Fibroblast of the aortic adventitia (primary cell): ENCODE results near the gene DHRSX. TPM values are rescaled to one million over a fixed set of nuclear protein-coding genes. Genes with fewer than 3 reads are reported as not detected.

Source experiments
- DNase-seq: peaks from one replicate; pipeline ENCODE4 v3.0.0-alpha.2; 2010; ENCODE audit warnings: low read depth
- H3K4me3 ChIP-seq: 2 replicates; pipeline ENCODE4 v1.5.1; 2011; ENCODE audit warnings: low read depth, mild to moderate bottlenecking, control low read depth, low read length, moderate library complexity
- total RNA-seq: library from RNA; depleted of rRNA; stranded (reverse); fragments of >200 nt; gene quantifications from 2 replicates; pipeline ENCODE4 v1.2.3, GENCODE V29; 2012; ENCODE audit warnings: low replicate concordance
- TF ChIP-seq, protein P1 (sequence below): IDR thresholded peaks from 2 replicates; pipeline ENCODE4 v1.5.1; 2011; ENCODE audit warnings: mild to moderate bottlenecking, low read length, control low read depth, inconsistent platforms; ENCODE audit not compliant: insufficient read depth

The DHRSX gene
- total RNA-seq, 1 donor = 17.5 TPM

DNA sequence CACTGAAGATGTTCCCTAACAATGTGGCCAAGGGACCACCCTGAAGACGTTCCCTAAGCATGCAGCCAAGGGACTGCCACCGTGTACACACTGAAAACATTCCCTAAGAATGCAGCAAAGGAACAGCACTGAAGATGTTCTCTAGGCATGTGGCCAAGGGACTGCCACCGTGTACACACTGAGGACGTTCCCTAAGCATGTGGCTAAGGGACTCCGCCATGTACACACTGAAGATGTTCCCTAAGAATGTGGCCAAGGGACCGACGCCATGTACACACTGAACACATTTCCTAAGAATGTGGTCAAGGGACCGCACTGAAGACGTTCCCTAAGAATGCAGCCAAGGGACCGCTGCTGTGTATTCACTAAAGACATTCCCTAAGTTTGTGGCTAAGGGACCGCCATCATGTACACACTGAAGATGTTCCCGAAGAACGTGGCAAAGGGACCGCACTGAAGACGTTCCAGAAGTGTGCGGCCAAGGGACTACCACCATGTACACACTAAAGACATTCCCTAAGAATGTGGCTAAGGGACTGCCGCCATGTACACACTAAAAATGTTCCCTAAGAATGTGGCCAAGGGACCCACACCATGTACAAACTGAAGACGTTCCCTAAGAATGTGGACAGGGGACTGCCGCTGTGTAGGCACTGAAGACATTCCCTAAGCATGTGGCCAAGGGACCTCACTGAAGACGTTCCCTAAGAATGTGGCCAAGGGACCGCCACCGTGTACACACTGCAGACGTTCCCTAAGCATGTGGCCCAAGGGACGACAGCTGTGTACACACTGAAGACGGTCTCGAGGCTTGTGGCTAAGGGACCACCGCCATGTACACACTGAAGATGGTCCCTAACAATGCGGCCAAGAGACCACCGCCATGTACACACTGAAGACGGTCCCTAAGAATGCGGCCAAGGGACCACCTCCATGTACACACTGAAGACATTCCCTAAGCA, 54.8 kb downstream of the DHRSX start:
- TF ChIP-seq, protein P1, sequence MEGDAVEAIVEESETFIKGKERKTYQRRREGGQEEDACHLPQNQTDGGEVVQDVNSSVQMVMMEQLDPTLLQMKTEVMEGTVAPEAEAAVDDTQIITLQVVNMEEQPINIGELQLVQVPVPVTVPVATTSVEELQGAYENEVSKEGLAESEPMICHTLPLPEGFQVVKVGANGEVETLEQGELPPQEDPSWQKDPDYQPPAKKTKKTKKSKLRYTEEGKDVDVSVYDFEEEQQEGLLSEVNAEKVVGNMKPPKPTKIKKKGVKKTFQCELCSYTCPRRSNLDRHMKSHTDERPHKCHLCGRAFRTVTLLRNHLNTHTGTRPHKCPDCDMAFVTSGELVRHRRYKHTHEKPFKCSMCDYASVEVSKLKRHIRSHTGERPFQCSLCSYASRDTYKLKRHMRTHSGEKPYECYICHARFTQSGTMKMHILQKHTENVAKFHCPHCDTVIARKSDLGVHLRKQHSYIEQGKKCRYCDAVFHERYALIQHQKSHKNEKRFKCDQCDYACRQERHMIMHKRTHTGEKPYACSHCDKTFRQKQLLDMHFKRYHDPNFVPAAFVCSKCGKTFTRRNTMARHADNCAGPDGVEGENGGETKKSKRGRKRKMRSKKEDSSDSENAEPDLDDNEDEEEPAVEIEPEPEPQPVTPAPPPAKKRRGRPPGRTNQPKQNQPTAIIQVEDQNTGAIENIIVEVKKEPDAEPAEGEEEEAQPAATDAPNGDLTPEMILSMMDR = no peak
- no peak for DNase-seq

DNA sequence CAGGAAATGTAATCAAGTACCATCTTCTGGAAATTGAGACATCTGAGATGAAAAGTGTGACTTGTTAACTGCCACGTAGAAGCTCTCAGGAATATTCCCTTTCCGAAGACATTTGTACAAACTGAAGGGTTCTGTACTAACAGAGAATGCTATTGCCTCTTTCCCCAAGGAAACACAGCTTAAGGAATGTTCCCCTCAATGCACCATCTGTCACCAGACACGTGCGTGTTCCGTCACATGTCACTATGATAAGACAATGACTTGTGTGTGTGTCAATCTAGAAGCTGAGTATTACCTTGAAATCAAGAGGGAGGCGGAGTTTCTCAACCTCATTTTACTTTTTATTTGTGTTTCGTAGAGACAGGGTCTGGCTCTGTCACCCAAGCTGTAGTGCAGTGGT, 58.1 kb downstream of the DHRSX start:
- DNase-seq = no peak
- TF ChIP-seq, protein P1 = no peak
- no peak overlapping the region for H3K4me3 ChIP-seq

More for the DNA sequence above, 54.8 kb downstream of the DHRSX start:
- no peak overlapping the region for H3K4me3 ChIP-seq

DNA sequence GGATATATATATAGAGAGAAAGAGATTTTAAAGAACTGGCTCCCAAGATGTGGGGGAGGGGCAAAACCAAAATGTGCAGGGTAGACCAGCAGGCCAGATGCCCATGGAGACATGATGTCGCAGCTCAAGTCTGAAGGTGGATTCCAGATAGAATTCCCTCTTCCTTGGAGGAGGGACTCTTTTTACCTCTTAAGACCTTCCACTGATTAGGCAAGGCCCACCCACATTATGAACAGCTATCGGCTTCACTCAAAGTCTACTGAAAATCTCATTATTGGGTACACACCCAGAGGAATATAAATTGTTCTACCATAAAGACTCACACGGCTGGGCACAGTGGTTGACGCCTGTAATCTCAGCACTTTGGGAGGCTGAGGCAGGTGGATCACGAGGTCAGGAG, 59.3 kb downstream of the DHRSX start:
- H3K4me3 ChIP-seq = no peak overlapping the region
- TF ChIP-seq, protein P1 = no peak

DNA sequence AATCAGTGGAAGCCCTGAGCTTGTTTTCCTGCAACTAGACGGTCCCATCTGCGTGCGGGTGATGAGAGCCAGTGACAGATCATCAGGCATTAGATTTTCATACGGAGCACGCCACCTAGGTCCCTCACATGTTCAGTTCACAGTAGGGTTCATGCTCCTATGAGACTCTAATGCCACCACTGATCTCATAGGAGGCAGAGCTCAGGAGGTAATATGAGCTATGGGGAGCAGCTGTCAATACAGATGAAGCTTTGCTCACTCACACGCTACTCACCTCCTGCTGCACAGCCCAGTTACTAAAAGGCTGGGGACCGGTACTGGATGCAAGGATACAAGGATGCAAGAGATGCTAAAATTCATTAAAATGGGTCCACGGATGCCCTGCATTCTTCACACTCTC, 61.2 kb downstream of the DHRSX start:
- TF ChIP-seq, protein P1 = no peak
- no peak for DNase-seq
- no peak overlapping the region for H3K4me3 ChIP-seq

More for the DNA sequence above, 59.3 kb downstream of the DHRSX start:
- DNase-seq = no peak

DNA sequence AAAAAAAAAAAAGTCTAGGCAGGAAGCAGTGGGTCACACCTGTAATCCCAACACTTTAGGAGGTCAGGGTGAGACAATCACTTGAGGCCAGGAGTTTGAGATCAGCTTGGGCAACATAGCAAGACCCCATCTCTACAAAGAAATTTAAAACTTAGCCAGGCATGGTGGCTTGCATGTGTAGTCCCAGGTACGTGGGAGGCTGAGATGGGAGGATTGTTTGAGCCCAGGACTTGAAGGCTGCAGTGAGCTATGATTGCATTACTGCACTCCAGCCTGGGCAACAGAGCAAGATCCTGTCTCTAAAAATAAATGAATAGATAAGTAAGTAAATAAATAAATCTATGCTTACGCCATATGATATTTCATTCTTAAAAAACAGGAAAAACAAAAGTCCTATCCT, 65.3 kb downstream of the DHRSX start:
- no peak overlapping the region for H3K4me3 ChIP-seq
- DNase-seq = no peak
- TF ChIP-seq, protein P1 = no peak

DNA sequence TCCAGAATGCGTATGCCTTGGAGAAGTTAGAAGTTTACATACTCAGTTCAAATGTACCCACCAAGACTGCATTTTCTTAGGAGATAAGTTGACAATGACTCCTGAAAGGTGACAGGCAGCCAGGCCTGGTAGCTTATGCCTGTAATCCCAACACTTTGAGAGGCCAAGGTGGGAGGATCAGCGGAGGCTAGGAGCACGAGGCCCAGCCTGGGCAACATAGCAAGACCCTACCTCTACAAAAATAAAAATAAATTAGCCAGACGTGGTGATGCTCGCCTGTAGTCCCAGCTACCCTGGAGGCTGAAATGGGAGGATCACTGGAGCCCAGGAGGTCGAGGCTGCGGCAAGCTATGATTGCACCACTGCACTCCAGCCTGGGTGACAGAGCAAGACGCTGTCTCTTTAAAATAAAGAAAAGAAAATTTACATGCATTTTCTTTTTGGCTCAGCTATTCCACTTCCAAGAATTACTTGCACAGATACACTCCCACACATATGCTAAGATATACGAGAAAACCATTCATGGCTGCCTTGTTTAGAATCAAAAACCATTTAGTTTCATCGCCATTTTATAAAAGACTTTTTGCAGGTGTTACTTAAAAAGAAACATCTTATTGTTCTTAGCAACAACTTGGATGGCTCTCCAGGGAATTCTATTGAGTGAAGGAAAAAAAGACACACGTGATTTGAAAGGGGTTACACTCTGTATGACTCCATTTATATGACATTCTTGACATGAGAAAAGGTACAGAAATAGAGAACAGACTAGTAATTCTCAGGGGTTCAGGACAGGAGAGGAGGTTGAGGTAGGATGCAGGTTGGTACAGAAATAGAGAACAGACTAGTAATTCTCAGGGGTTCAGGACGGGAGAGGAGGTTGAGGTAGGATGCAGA, 66.3 kb downstream of the DHRSX start:
- no peak for DNase-seq
- TF ChIP-seq, protein P1 = no peak
- no peak overlapping the region for H3K4me3 ChIP-seq
